Suppressor macrophage treated with lipopolysaccharide for 1 hour (primary cell): Measurements from ENCODE around the gene FMN1.

ENCODE experiments used
- DNase-seq, 3 donors: peaks; one replicate each; pipeline ENCODE4 v3.0.0-alpha.2; 2020 to 2022

FMN1 gene

GRCh38 chr15:32716915-32717425 lies 477.5 kb downstream of the FMN1 start:
- peak; percentile 34 to 71 (median 52) for DNase-seq

GRCh38 chr15:32716216-32716914 lies 478.1 kb downstream of the FMN1 start:
- DNase-seq, result no peak
